K562 (cell line): ENCODE results near the gene IDH2. TPM values are rescaled to one million over a fixed set of nuclear protein-coding genes. Genes with fewer than 3 reads are reported as not detected.
A peak's percentile ranks its signal among the peaks of the same experiment; 100 is the strongest.

Experiments
- CREB3 ChIP-seq: fragments of 450-650 bp; conservative IDR thresholded peaks from 2 replicates; pipeline ENCODE4 v1.6.1; 2016; ENCODE audit warnings: missing genetic modification characterization, low read depth, mild to moderate bottlenecking, missing compliant biosample characterization, moderate library complexity
- MTA1 ChIP-seq: fragments of 450-650 bp; IDR thresholded peaks from 2 replicates; pipeline ENCODE4 v1.6.1; 2017; ENCODE audit warnings: borderline replicate concordance
- polyA plus RNA-seq, 8 experiments: library from polyadenylated mRNA; depleted of rRNA in 4 of 8; stranded (reverse) in 5 of 8; unstranded in 3 of 8; fragments of >200 nt; fragmentation: Nextera tagmentation in 2 of 8; fragmentation: Illumina TruSeq in 1 of 8; extraction: Ambion mirVana in 2 of 8; extraction: Trizol in 1 of 8; gene quantifications; 2 replicates each; pipeline versions ENCODE4 v1.2.1 to v1.2.3, GENCODE V29; 2011 to 2014; ENCODE audit warnings: inconsistent platforms in 1 of 8, missing spikeins in 1 of 8
- total RNA-seq, 7 experiments: library from RNA; depleted of rRNA in 6 of 7; stranded (reverse); fragments of >200 nt in 6 of 7; fragmentation: Illumina TruSeq in 2 of 7; extraction: Trizol in 2 of 7; gene quantifications; 2 replicates each; pipeline versions ENCODE4 v1.2.1 to v1.2.3, GENCODE V29; 2011 to 2021; ENCODE audit warnings: low replicate concordance in 1 of 7
- TF ChIP-seq, protein P1 (sequence below): fragments of 450-650 bp; IDR thresholded peaks from 2 replicates; pipeline ENCODE4 v1.6.1; 2016; ENCODE audit warnings: mild to moderate bottlenecking, moderate library complexity
- TF ChIP-seq, protein P2 (sequence below), 2 experiments: fragments of 450-650 bp; IDR thresholded peaks; 2 replicates each; pipeline ENCODE4 v1.6.1; 2016; ENCODE audit warnings: mild to moderate bottlenecking in 2 of 2, borderline replicate concordance in 1 of 2, low read depth in 1 of 2, moderate library complexity in 1 of 2

Gene IDH2
- total and polyA plus RNA-seq, 9 of the 15 experiments (the other 6 are each of a cell fraction or from before 2014, with no cell fraction given) = 0.70 to 99.9 (median 59.2) TPM

DNA sequence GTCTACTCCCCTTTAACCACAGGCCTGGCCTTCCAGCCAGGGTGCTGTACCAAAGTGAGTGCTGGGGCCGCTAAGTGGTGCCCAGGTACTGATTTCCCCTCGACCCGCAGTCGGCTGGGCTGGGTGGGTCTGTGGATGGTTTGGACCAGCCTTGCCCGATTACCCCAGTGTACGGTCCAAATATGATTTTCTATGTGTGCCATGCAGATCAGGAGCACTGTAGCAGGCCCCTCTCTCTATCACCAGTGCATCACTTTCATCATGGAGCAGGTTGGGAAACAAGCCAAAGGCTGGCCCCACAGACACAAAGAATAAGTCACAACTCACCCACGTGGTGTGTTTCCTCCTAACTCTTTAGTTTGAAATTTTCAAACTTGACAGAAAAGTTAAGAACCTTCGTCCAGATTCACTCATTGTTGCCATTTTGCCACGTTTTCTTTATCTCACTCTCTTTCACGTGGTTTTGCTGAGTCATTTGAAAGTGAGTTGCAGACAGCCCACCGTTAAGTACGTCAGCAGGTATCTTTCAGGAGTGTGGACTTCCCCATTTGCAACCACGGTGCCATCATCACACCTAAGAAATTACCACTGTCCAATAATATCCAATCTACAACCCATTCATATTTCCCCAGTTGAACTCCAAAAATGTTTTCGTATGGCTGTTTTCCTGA, 64.2 kb downstream of the IDH2 start (continued):
- TF ChIP-seq, protein P1, sequence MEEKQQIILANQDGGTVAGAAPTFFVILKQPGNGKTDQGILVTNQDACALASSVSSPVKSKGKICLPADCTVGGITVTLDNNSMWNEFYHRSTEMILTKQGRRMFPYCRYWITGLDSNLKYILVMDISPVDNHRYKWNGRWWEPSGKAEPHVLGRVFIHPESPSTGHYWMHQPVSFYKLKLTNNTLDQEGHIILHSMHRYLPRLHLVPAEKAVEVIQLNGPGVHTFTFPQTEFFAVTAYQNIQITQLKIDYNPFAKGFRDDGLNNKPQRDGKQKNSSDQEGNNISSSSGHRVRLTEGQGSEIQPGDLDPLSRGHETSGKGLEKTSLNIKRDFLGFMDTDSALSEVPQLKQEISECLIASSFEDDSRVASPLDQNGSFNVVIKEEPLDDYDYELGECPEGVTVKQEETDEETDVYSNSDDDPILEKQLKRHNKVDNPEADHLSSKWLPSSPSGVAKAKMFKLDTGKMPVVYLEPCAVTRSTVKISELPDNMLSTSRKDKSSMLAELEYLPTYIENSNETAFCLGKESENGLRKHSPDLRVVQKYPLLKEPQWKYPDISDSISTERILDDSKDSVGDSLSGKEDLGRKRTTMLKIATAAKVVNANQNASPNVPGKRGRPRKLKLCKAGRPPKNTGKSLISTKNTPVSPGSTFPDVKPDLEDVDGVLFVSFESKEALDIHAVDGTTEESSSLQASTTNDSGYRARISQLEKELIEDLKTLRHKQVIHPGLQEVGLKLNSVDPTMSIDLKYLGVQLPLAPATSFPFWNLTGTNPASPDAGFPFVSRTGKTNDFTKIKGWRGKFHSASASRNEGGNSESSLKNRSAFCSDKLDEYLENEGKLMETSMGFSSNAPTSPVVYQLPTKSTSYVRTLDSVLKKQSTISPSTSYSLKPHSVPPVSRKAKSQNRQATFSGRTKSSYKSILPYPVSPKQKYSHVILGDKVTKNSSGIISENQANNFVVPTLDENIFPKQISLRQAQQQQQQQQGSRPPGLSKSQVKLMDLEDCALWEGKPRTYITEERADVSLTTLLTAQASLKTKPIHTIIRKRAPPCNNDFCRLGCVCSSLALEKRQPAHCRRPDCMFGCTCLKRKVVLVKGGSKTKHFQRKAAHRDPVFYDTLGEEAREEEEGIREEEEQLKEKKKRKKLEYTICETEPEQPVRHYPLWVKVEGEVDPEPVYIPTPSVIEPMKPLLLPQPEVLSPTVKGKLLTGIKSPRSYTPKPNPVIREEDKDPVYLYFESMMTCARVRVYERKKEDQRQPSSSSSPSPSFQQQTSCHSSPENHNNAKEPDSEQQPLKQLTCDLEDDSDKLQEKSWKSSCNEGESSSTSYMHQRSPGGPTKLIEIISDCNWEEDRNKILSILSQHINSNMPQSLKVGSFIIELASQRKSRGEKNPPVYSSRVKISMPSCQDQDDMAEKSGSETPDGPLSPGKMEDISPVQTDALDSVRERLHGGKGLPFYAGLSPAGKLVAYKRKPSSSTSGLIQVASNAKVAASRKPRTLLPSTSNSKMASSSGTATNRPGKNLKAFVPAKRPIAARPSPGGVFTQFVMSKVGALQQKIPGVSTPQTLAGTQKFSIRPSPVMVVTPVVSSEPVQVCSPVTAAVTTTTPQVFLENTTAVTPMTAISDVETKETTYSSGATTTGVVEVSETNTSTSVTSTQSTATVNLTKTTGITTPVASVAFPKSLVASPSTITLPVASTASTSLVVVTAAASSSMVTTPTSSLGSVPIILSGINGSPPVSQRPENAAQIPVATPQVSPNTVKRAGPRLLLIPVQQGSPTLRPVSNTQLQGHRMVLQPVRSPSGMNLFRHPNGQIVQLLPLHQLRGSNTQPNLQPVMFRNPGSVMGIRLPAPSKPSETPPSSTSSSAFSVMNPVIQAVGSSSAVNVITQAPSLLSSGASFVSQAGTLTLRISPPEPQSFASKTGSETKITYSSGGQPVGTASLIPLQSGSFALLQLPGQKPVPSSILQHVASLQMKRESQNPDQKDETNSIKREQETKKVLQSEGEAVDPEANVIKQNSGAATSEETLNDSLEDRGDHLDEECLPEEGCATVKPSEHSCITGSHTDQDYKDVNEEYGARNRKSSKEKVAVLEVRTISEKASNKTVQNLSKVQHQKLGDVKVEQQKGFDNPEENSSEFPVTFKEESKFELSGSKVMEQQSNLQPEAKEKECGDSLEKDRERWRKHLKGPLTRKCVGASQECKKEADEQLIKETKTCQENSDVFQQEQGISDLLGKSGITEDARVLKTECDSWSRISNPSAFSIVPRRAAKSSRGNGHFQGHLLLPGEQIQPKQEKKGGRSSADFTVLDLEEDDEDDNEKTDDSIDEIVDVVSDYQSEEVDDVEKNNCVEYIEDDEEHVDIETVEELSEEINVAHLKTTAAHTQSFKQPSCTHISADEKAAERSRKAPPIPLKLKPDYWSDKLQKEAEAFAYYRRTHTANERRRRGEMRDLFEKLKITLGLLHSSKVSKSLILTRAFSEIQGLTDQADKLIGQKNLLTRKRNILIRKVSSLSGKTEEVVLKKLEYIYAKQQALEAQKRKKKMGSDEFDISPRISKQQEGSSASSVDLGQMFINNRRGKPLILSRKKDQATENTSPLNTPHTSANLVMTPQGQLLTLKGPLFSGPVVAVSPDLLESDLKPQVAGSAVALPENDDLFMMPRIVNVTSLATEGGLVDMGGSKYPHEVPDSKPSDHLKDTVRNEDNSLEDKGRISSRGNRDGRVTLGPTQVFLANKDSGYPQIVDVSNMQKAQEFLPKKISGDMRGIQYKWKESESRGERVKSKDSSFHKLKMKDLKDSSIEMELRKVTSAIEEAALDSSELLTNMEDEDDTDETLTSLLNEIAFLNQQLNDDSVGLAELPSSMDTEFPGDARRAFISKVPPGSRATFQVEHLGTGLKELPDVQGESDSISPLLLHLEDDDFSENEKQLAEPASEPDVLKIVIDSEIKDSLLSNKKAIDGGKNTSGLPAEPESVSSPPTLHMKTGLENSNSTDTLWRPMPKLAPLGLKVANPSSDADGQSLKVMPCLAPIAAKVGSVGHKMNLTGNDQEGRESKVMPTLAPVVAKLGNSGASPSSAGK = peak; percentile 96
- TF ChIP-seq, protein P2, sequence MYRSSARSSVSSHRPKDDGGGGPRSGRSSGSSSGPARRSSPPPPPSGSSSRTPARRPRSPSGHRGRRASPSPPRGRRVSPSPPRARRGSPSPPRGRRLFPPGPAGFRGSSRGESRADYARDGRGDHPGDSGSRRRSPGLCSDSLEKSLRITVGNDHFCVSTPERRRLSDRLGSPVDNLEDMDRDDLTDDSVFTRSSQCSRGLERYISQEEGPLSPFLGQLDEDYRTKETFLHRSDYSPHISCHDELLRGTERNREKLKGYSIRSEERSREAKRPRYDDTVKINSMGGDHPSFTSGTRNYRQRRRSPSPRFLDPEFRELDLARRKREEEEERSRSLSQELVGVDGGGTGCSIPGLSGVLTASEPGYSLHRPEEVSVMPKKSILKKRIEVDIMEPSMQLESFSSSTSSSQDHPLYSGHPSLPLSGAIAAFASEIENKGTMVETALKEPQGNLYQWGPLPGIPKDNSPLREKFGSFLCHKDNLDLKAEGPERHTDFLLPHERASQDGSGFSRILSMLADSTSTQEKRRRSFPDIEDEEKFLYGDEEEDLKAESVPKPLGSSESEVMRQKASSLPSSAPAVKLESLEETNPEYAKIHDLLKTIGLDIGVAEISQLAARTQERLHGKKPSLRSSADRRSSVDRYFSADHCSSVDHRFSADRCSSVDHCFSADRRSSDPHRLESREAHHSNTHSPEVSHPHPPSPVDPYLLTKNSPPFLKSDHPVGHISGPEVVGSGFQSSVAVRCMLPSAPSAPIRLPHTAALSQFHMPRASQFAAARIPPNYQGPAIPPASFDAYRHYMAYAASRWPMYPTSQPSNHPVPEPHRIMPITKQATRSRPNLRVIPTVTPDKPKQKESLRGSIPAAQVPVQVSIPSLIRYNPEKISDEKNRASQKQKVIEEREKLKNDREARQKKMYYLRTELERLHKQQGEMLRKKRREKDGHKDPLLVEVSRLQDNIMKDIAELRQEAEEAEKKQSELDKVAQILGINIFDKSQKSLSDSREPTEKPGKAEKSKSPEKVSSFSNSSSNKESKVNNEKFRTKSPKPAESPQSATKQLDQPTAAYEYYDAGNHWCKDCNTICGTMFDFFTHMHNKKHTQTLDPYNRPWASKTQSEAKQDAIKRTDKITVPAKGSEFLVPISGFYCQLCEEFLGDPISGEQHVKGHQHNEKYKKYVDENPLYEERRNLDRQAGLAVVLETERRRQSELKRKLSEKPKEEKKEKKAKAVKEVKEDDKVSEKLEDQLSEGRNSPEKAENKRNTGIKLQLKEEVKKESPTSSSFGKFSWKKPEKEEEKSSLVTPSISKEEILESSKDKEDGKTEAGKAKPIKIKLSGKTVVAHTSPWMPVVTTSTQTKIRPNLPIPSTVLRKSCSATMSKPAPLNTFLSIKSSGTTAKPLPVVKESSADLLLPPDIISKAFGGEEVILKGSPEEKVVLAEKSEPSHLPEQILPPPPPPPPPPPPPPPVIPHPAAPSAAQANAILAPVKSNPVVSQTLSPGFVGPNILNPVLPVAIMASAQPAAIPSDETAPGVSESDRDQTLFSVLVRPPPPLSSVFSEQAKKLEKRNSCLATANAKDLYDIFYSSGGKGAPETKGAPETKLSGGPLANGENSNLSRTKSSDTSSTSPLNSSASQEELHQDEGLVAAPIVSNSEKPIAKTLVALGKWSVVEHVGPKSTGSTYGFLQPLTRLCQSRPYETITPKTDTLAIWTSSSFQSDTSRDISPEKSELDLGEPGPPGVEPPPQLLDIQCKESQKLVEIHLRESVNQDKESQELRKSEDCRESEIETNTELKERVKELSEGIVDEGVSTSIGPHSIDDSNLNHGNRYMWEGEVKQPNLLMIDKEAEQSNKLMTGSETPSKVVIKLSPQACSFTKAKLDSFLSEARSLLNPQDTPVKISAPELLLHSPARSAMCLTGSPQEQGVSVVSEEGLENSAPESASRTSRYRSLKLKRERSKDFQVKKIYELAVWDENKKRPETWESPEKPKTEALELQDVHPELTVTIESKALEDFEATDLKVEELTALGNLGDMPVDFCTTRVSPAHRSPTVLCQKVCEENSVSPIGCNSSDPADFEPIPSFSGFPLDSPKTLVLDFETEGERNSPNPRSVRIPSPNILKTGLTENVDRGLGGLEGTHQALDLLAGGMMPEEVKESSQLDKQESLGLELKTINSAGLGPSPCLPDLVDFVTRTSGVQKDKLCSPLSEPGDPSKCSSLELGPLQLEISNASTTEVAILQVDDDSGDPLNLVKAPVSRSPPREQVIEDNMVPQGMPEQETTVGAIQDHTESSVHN (IDR thresholded peaks at IDR 0.05; ENCODE audit: borderline replicate concordance in 1 of 2, low read depth in 1 of 2) = peak in 1 of 2 experiments; percentile 68; a peak in 2 of 4 replicates
- TF ChIP-seq MTA1 = peak; percentile 71; the same call in 1 of the 2 replicates
- TF ChIP-seq CREB3 (tag) = peak; percentile 70; the same call in 1 of the 2 replicates
